ENCODE data around the gene FANCL. TPM values are rescaled to one million over a fixed set of nuclear protein-coding genes. Genes with fewer than 3 reads are reported as not detected.

Gene FANCL
- total and polyA plus RNA-seq, 9 of the 15 experiments (the other 6 are each of a cell fraction or from before 2014, with no cell fraction given), result 36.7 to 120 (median 58.5) TPM

DNA sequence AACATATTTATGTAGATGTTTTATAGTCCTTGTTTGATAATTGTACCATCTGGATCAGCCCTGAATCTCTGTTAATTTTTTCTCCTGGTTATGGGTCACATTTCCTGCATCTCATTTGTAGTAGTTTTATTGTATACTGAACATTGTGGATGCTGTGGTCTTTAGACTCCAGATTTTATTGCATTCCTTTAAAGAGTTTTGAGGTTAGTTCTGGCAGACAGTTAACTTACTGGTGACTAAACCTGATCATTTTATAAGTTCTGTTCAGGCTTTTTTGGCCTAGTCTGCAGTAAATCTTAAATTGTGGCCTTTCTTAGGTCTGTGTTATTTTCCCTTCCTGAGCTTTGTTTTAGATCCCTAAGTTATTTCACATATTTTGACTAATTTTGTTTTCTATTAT, 84.3 kb downstream of the FANCL start:
- no peak for FAIRE-seq
- CTCF ChIA-PET (ENCODE audit: low intra/inter-chr PET ratio), result no interaction called here
- H3K36me3 ChIP-seq (ENCODE audit: control insufficient read depth, insufficient read depth, low read length), result peaks cover 53% of the 10 kb centered on the region
- H2AFZ ChIP-seq (ENCODE audit: low read depth, low read length), result no peak overlapping the region
- POLR2A ChIA-PET, result interaction anchor here (1.4 kb wide), 1 partner anchor 12 kb away, joined by 4 read pairs; no protein-coding TSS in a partner anchor
- DNase-seq (ENCODE audit: extremely low read depth in 1 of 4, low spot score in 3 of 4), result no peak
- no peak overlapping the region for H3K4me3 ChIP-seq
- no peak overlapping the region for H3K27ac ChIP-seq (ENCODE audit: extremely low read depth, low read depth, low read length)
- no peak overlapping the region for H3K9ac ChIP-seq (ENCODE audit: insufficient read depth in 1 of 2, low read depth in 2 of 2, low read length in 2 of 2)
- BruUV-seq (replicated peaks), result no TSS peak
- in situ Hi-C loops (cut with MboI) (no loop called here), intact Hi-C loops (cut with micrococcal nuclease) (no loop called here)
- ATAC-seq, result no peak
- H3K9me1 ChIP-seq (ENCODE audit: control insufficient read depth, insufficient read depth, low read length), result no peaks in the 10 kb centered on the region
- TF ChIP-seq, protein P1, sequence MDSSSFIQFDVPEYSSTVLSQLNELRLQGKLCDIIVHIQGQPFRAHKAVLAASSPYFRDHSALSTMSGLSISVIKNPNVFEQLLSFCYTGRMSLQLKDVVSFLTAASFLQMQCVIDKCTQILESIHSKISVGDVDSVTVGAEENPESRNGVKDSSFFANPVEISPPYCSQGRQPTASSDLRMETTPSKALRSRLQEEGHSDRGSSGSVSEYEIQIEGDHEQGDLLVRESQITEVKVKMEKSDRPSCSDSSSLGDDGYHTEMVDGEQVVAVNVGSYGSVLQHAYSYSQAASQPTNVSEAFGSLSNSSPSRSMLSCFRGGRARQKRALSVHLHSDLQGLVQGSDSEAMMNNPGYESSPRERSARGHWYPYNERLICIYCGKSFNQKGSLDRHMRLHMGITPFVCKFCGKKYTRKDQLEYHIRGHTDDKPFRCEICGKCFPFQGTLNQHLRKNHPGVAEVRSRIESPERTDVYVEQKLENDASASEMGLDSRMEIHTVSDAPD (CRISPR knock-in tag; IDR thresholded peaks at IDR 0.05), result no peak
- TF ChIP-seq, protein P2, sequence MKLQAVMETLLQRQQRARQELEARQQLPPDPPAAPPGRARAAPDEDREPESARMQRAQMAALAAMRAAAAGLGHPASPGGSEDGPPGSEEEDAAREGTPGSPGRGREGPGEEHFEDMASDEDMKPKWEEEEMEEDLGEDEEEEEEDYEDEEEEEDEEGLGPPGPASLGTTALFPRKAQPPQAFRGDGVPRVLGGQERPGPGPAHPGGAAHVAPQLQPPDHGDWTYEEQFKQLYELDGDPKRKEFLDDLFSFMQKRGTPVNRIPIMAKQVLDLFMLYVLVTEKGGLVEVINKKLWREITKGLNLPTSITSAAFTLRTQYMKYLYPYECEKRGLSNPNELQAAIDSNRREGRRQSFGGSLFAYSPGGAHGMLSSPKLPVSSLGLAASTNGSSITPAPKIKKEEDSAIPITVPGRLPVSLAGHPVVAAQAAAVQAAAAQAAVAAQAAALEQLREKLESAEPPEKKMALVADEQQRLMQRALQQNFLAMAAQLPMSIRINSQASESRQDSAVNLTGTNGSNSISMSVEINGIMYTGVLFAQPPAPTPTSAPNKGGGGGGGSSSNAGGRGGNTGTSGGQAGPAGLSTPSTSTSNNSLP (IDR thresholded peaks at IDR 0.05; ENCODE audit: borderline replicate concordance, low read depth, low read length), result no peak
- no peak for TF ChIP-seq PURB (CRISPR knock-in tag; IDR thresholded peaks at IDR 0.05; ENCODE audit: low read depth)
- TF ChIP-seq MEF2A (IDR thresholded peaks at IDR 0.05; ENCODE audit: control insufficient read depth, low read depth, low read length), result no peak
- TF ChIP-seq, protein P3, sequence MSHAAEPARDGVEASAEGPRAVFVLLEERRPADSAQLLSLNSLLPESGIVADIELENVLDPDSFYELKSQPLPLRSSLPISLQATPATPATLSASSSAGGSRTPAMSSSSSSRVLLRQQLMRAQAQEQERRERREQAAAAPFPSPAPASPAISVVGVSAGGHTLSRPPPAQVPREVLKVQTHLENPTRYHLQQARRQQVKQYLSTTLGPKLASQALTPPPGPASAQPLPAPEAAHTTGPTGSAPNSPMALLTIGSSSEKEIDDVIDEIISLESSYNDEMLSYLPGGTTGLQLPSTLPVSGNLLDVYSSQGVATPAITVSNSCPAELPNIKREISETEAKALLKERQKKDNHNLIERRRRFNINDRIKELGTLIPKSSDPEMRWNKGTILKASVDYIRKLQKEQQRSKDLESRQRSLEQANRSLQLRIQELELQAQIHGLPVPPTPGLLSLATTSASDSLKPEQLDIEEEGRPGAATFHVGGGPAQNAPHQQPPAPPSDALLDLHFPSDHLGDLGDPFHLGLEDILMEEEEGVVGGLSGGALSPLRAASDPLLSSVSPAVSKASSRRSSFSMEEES (CRISPR knock-in tag; IDR thresholded peaks at IDR 0.05), result no peak
- no peak for TF ChIP-seq CCNT2 (IDR thresholded peaks at IDR 0.05; ENCODE audit: borderline replicate concordance, extremely low read depth, insufficient read length, low read depth, low read length)
- no peak for TF ChIP-seq HNRNPLL (IDR thresholded peaks at IDR 0.05; ENCODE audit: low read depth, low read length, poor library complexity, severe bottlenecking)
- H4K20me1 ChIP-seq (replicated peaks; ENCODE audit: control insufficient read depth, insufficient read depth, low read length), result no peaks in the 10 kb centered on the region
- H3K4me1 ChIP-seq (replicated peaks in 1 of 2; ENCODE audit: control insufficient read depth in 2 of 2, insufficient read depth in 2 of 2, low read length in 2 of 2), result no peaks in the 10 kb centered on the region
- no peaks in the 10 kb centered on the region for H3K27me3 ChIP-seq (ENCODE audit: control insufficient read depth in 2 of 2, insufficient read depth in 2 of 2, low read length in 2 of 2)
- H3K4me2 ChIP-seq (ENCODE audit: insufficient read depth, low read length), result no peak overlapping the region
- no peaks in the 10 kb centered on the region for H3K9me3 ChIP-seq (replicated peaks; ENCODE audit: control insufficient read depth, insufficient read depth, low read depth, low read length)
- H3K79me2 ChIP-seq (ENCODE audit: control insufficient read depth, insufficient read depth, low read length), result no peaks in the 10 kb centered on the region

Measured in K562 (cell line).